Measurements from ENCODE around the gene CADPS. TPM values are rescaled to one million over a fixed set of nuclear protein-coding genes. Genes with fewer than 3 reads are reported as not detected.
A peak's percentile ranks its signal among the peaks of the same experiment; 100 is the strongest.

CADPS gene
- total RNA-seq, 1 donor from 2014 or later, result 265 TPM

GRCh38 chr3:62416144-62416543 lies 459.1 kb downstream of the CADPS start:
- DNase-seq, result no peak
- Mint-ChIP-seq H3K9me3 (ENCODE audit: unreplicated experiment) (peaks cover 7% of the 10 kb centered on the region), H3K4me3 (ENCODE audit: unreplicated experiment) (no peak overlapping the region), H3K27me3 (ENCODE audit: unreplicated experiment) (peaks cover 2% of the 10 kb centered on the region), H3K36me3 (ENCODE audit: unreplicated experiment) (no peaks in the 10 kb centered on the region), H3K4me1 (ENCODE audit: low read depth, unreplicated experiment) (peaks cover 43% of the 10 kb centered on the region), H3K27ac (ENCODE audit: unreplicated experiment) (no peak overlapping the region)
- no peak for TF ChIP-seq CTCF (IDR thresholded peaks at IDR 0.05; ENCODE audit: partially characterized antibody, unreplicated experiment)

GRCh38 chr3:62415312-62415801 lies 459.9 kb downstream of the CADPS start:
- DNase-seq, result peak; percentile 41
- peaks cover 4% of the 10 kb centered on the region for H3K9me3 Mint-ChIP-seq (ENCODE audit: unreplicated experiment)
- H3K27me3 Mint-ChIP-seq (ENCODE audit: unreplicated experiment), result no peaks in the 10 kb centered on the region
- H3K4me1 Mint-ChIP-seq (ENCODE audit: low read depth, unreplicated experiment), result peaks cover 37% of the 10 kb centered on the region
- peak overlapping the region; percentile 6 for H3K4me3 Mint-ChIP-seq (ENCODE audit: unreplicated experiment)
- no peaks in the 10 kb centered on the region for H3K36me3 Mint-ChIP-seq (ENCODE audit: unreplicated experiment)
- H3K27ac Mint-ChIP-seq (ENCODE audit: unreplicated experiment), result peak overlapping the region; percentile 60
- no peak for TF ChIP-seq CTCF (IDR thresholded peaks at IDR 0.05; ENCODE audit: partially characterized antibody, unreplicated experiment)

- H3K27ac Mint-ChIP-seq (ENCODE audit: unreplicated experiment), result peak overlapping the region; percentile 60
- peaks cover 33% of the 10 kb centered on the region for H3K4me1 Mint-ChIP-seq (ENCODE audit: low read depth, unreplicated experiment)
- DNase-seq, result peak; percentile 29
- no peaks in the 10 kb centered on the region for H3K27me3 Mint-ChIP-seq (ENCODE audit: unreplicated experiment)
- peaks cover 2% of the 10 kb centered on the region for H3K36me3 Mint-ChIP-seq (ENCODE audit: unreplicated experiment)
- H3K4me3 Mint-ChIP-seq (ENCODE audit: unreplicated experiment), result peak overlapping the region; percentile 6
- peaks cover 2% of the 10 kb centered on the region for H3K9me3 Mint-ChIP-seq (ENCODE audit: unreplicated experiment)
- TF ChIP-seq CTCF (IDR thresholded peaks at IDR 0.05; ENCODE audit: partially characterized antibody, unreplicated experiment), result no peak
Observed at GRCh38 chr3:62414786-62415185, 460.4 kb downstream of the CADPS start.

- Mint-ChIP-seq H3K9me3 (ENCODE audit: unreplicated experiment) (peaks cover 1% of the 10 kb centered on the region), H3K27ac (ENCODE audit: unreplicated experiment) (no peak overlapping the region), H3K27me3 (ENCODE audit: unreplicated experiment) (no peaks in the 10 kb centered on the region), H3K4me1 (ENCODE audit: low read depth, unreplicated experiment) (peaks cover 24% of the 10 kb centered on the region), H3K4me3 (ENCODE audit: unreplicated experiment) (no peak overlapping the region), H3K36me3 (ENCODE audit: unreplicated experiment) (peaks cover 6% of the 10 kb centered on the region)
- no peak for TF ChIP-seq CTCF (IDR thresholded peaks at IDR 0.05; ENCODE audit: partially characterized antibody, unreplicated experiment)
- DNase-seq, result no peak
Observed at GRCh38 chr3:62413687-62414086, 461.5 kb downstream of the CADPS start.

GRCh38 chr3:62406945-62407344 lies 468.3 kb downstream of the CADPS start:
- Mint-ChIP-seq H3K27ac (ENCODE audit: unreplicated experiment) (no peak overlapping the region), H3K4me1 (ENCODE audit: low read depth, unreplicated experiment) (peaks cover 20% of the 10 kb centered on the region), H3K27me3 (ENCODE audit: unreplicated experiment) (peaks cover 2% of the 10 kb centered on the region), H3K9me3 (ENCODE audit: unreplicated experiment) (no peaks in the 10 kb centered on the region), H3K4me3 (ENCODE audit: unreplicated experiment) (no peak overlapping the region), H3K36me3 (ENCODE audit: unreplicated experiment) (peaks cover 6% of the 10 kb centered on the region)
- TF ChIP-seq CTCF (IDR thresholded peaks at IDR 0.05; ENCODE audit: partially characterized antibody, unreplicated experiment), result no peak
- DNase-seq, result no peak

All from glutamatergic neuron (in vitro differentiated cells).